ENCODE measurements around the gene DAZL.

- no peak for TF ChIP-seq CTCF (IDR thresholded peaks at IDR 0.05)
- no peak for TF ChIP-seq POLR2A (IDR thresholded peaks at IDR 0.05)
Measured at GRCh38 chr3:16568115-16568514, 37.1 kb downstream of the DAZL start.

Measured in lower leg skin (tissue), 3 donors.